Bronchial epithelial cell (primary cell): ENCODE data around the gene MR1. TPM values are rescaled to one million over a fixed set of nuclear protein-coding genes. Genes with fewer than 3 reads are reported as not detected.

Experiments used
- DNase-seq: peaks from one replicate; pipeline ENCODE4 v3.0.0-alpha.2; 2010; ENCODE audit warnings: low read depth
- FAIRE-seq: peaks from 2 replicates; lab custom pipeline; 2011; peaks lifted over from hg19 to GRCh38; lab: Jason Lieb, UNC
- H3K27me3 ChIP-seq: 2 replicates; pipeline ENCODE4 v1.5.1; 2011; ENCODE audit warnings: low read length; ENCODE audit not compliant: control insufficient read depth, insufficient read depth
- H3K36me3 ChIP-seq: 2 replicates; pipeline ENCODE4 v1.5.1; 2011; ENCODE audit warnings: low read length; ENCODE audit not compliant: control insufficient read depth, insufficient read depth
- H3K4me3 ChIP-seq: 2 replicates; pipeline ENCODE4 v1.5.1; 2011; ENCODE audit warnings: mild to moderate bottlenecking, low read depth, low read length, control low read depth
- total RNA-seq: library from RNA; depleted of rRNA; stranded (reverse); fragments of >200 nt; gene quantifications from 2 replicates; pipeline ENCODE4 v1.2.1, GENCODE V29; 2014
- TF ChIP-seq, protein P1 (sequence below): IDR thresholded peaks from 2 replicates; pipeline ENCODE4 v1.5.1; 2011; ENCODE audit warnings: mild to moderate bottlenecking, moderate library complexity, low read length, control low read depth, inconsistent platforms; ENCODE audit not compliant: insufficient read depth, severe bottlenecking

MR1 gene
- total RNA-seq, 1 donor from 2014 or later = 14.7 TPM

DNA sequence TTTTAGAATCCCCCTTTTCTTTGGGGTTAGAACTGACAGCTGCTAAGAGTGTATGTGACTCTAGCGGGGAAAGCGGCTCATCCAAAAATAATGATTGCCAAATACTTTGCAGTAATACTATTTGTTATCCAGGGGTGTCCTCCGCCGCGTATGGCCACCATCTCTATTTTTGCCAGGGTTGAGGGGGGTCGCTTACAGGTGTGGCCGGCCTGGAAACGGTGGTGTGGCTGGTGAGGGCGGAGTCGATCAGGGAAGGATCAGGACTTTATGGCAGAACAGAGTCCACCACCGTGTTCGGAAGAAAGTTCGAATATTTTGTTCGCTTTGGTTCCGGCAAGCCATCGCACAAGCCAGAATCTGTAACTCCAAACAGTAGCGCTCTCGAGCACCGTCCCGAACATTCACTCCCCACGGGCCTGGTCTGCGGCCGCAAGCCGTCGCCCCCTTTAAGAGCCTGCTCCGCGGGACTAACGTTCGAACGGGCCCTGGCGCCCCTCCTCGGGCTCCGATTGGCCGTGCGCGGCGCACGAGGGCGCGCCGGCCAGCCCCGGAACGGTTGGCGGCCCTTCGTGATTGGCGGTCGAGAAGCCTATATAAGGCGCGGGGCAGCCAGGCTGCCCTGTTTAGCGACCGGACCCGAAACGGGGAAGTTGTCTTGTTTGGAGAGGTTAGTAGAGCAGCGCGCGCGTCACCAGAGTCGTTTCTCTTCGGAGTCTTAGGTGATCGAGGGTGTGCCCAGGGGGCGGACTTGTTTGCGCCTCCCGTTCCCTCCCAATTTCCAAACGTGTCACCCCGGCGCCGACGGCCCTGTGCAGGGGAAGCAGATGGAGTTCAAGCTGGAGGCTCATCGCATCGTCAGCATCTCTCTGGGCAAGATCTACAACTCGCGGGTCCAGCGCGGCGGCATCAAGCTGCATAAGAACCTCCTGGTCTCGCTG lies 54.6 kb downstream of the MR1 start, which contains the start of gene IER5:
IER5 (plus strand) TSS at position 622 of the 938 bp plus-strand sequence; CDS start at position 825, 203 bp downstream.
- H3K36me3 ChIP-seq = peaks cover 5% of the 10 kb centered on the region
- TF ChIP-seq, protein P1, sequence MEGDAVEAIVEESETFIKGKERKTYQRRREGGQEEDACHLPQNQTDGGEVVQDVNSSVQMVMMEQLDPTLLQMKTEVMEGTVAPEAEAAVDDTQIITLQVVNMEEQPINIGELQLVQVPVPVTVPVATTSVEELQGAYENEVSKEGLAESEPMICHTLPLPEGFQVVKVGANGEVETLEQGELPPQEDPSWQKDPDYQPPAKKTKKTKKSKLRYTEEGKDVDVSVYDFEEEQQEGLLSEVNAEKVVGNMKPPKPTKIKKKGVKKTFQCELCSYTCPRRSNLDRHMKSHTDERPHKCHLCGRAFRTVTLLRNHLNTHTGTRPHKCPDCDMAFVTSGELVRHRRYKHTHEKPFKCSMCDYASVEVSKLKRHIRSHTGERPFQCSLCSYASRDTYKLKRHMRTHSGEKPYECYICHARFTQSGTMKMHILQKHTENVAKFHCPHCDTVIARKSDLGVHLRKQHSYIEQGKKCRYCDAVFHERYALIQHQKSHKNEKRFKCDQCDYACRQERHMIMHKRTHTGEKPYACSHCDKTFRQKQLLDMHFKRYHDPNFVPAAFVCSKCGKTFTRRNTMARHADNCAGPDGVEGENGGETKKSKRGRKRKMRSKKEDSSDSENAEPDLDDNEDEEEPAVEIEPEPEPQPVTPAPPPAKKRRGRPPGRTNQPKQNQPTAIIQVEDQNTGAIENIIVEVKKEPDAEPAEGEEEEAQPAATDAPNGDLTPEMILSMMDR = no peak
- no peak for FAIRE-seq
- H3K27me3 ChIP-seq = no peaks in the 10 kb centered on the region
- DNase-seq = peak; percentile 89
- H3K4me3 ChIP-seq = peak within 1 kb of the TSS; percentile 84

DNA sequence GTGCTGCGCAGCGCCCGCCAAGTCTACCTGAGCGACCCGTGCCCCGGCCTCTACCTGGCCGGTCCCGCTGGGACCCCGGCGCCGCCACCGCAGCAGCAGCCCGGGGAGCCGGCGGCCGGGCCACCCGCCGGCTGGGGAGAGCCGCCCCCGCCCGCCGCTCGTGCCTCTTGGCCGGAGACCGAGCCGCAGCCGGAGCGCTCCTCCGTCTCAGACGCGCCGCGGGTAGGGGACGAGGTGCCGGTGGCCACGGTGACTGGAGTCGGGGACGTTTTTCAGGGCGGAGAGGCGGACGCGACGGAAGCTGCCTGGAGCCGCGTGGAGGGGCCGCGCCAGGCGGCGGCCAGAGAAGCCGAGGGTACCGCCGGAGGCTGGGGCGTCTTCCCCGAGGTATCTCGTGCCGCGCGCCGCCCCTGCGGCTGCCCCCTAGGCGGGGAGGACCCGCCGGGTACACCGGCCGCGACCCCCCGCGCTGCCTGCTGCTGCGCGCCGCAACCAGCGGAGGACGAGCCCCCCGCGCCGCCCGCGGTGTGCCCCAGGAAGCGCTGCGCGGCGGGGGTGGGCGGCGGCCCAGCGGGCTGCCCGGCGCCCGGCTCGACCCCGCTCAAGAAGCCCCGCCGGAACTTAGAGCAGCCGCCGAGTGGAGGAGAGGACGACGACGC lies 55.4 kb downstream of the MR1 start:
- Histone ChIP-seq H3K27me3 (no peaks in the 10 kb centered on the region), H3K36me3 (peaks cover 5% of the 10 kb centered on the region), H3K4me3 (peak overlapping the region; percentile 84)
- no peak for FAIRE-seq
- TF ChIP-seq, protein P1 = no peak
- DNase-seq = no peak

DNA sequence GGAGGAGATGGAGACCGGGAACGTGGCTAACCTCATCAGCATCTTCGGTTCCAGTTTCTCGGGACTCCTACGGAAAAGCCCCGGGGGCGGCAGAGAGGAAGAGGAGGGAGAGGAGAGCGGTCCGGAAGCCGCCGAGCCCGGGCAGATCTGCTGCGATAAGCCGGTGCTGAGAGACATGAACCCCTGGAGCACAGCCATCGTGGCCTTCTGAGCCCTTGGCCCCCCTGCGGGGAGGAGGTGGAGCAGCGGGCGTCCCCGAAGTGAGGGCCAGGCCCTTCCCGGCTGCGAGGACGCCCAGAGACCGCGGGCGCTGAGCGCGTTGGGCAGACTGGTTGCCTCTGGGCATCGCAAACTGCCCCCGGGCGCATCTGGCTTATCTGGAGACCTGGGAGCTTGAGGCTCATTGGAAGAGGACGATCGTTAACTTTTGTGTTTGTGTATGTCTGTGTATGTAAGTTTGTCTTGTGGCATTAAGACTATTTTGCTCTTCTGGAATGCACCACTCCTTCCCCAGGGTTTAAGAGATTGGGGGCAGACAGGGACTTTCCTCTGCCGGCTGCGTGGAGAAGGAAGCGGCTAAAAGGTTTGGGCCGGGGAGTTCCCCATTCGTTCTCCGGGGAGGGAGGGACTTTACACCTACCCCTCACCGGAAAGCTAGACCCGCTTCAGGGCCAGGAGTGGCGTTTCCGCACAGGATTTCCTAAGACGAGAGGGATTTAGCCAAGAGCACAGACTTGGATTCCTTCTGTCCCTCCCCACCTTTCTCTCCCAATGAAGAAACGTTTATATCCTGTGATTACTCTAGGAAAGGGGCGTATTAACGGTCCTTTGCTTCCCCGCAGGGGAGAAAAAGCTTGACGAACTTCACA lies 56.1 kb downstream of the MR1 start:
- Histone ChIP-seq H3K36me3 (peaks cover 5% of the 10 kb centered on the region), H3K4me3 (peak overlapping the region; percentile 84), H3K27me3 (no peaks in the 10 kb centered on the region)
- DNase-seq (peak; percentile 76), FAIRE-seq (no peak)
- TF ChIP-seq, protein P1 = peak; percentile 15

GRCh38 chr1:181090641-181091126 lies 56.9 kb downstream of the MR1 start:
- DNase-seq (peak; percentile 77), FAIRE-seq (no peak)
- TF ChIP-seq, protein P1 = no peak
- Histone ChIP-seq H3K4me3 (peak overlapping the region; percentile 84), H3K27me3 (no peaks in the 10 kb centered on the region), H3K36me3 (peaks cover 5% of the 10 kb centered on the region)

- TF ChIP-seq, protein P1 = no peak
- FAIRE-seq (no peak), DNase-seq (no peak)
- peak overlapping the region; percentile 84 for H3K4me3 ChIP-seq
- peaks cover 5% of the 10 kb centered on the region for H3K36me3 ChIP-seq
- H3K27me3 ChIP-seq = no peaks in the 10 kb centered on the region
These were observed 57.7 kb downstream of the MR1 start for GRCh38 chr1:181091309-181092040.
